Testis (tissue), 3 donors: ENCODE results near the gene PIM2. TPM values are rescaled to one million over a fixed set of nuclear protein-coding genes. Genes with fewer than 3 reads are reported as not detected.

Experiments
- DNase-seq: peaks from one replicate; pipeline ENCODE4 v3.0.0-alpha.2; 2019
- H3K27ac ChIP-seq, 2 donors: fragments of 200-600 bp; sonication (generic); one replicate each; pipeline ENCODE4 v1.5.1; 2019
- H3K27me3 ChIP-seq: fragments of 200-600 bp; sonication (generic); one replicate; pipeline ENCODE4 v1.5.1; 2019
- H3K36me3 ChIP-seq: fragments of 200-600 bp; sonication (generic); one replicate; pipeline ENCODE4 v1.5.1; 2017; ENCODE audit warnings: low read depth; ENCODE audit errors: missing control alignments
- H3K4me1 ChIP-seq: fragments of 200-600 bp; sonication (generic); one replicate; pipeline ENCODE4 v1.5.1; 2019
- H3K4me3 ChIP-seq, 2 donors: fragments of 200-600 bp; sonication (generic); one replicate each; pipeline ENCODE4 v1.5.1; 2017 to 2019
- H3K9me3 ChIP-seq: fragments of 200-600 bp; sonication (generic); one replicate; pipeline ENCODE4 v1.5.1; 2017
- CTCF ChIP-seq, 3 experiments: fragments of 450-650 bp in 2 of 3; fragments of 200-600 bp in 1 of 3; sonication (generic) in 1 of 3; IDR thresholded peaks; one replicate each; pipeline ENCODE4 v1.5.1; 2016 to 2019; ENCODE audit warnings: antibody characterized with exemption in 3 of 3, mild to moderate bottlenecking in 2 of 3, moderate library complexity in 1 of 3
- POLR2A ChIP-seq: fragments of 450-650 bp; IDR thresholded peaks from one replicate; pipeline ENCODE4 v1.6.1; 2017; ENCODE audit warnings: antibody characterized with exemption, mild to moderate bottlenecking, moderate library complexity
- WGBS, 2 donors: methylation state at CpG; one replicate each; pipeline ENCODE4 v1.1.5; 2018; 5-methylcytosine and 5-hydroxymethylcytosine counted together
- intact Hi-C: fragments of 100-400 bp; cut with DNase I; formaldehyde crosslinking; loops from one replicate; pipeline ENCODE4 v1.15.1; 2023; ENCODE audit warnings: low total_unique reads
- polyA plus RNA-seq: library from polyadenylated mRNA; stranded (reverse); fragments of 350-450 nt; fragmentation: Illumina TruSeq; extraction: RNeasy Lipid Tissue Mini Kit (QIAGEN cat#74804); gene quantifications from one replicate; pipeline ENCODE4 v1.2.3, GENCODE V29; 2014; ENCODE audit warnings: low read depth, low replicate concordance; ENCODE audit not compliant: insufficient read depth
- total RNA-seq, 2 donors: library from RNA; depleted of rRNA; stranded (reverse); fragments of >200 nt; gene quantifications; one replicate each; pipeline ENCODE4 v1.2.3, GENCODE V29; 2016

Gene PIM2
- total and polyA plus RNA-seq, 3 donors from 2014 or later, result 20.6 to 23.0 (median 21.5) TPM

- DNase-seq, result no peak
- TF ChIP-seq CTCF (IDR thresholded peaks at IDR 0.05) (no peak), POLR2A (no peak)
- Histone ChIP-seq H3K4me1 (peaks cover 5% of the 10 kb centered on the region), H3K4me3 (no peak overlapping the region), H3K27ac (no peak overlapping the region), H3K27me3 (no peaks in the 10 kb centered on the region), H3K9me3 (no peaks in the 10 kb centered on the region), H3K36me3 (no peaks in the 10 kb centered on the region)
- WGBS, 2 donors, result 67 to 73% methylated on average over 5 to 8 of the region's 8 CpGs
- intact Hi-C loops, result no loop called here
Observed at GRCh38 chrX:48899078-48899410, 19.8 kb downstream of the PIM2 start.

- peak within 1 kb of the TSS; percentile 91 to 93 for H3K27ac ChIP-seq
- peak within 1 kb of the TSS; percentile 63 to 80 for H3K4me3 ChIP-seq
- TF ChIP-seq CTCF (IDR thresholded peaks at IDR 0.05), result no peak
- peak; percentile 69 for TF ChIP-seq POLR2A
- peak; percentile 94 for DNase-seq
- H3K27me3 ChIP-seq, result no peaks in the 10 kb centered on the region
- H3K4me1 ChIP-seq, result peaks cover 5% of the 10 kb centered on the region
- no peaks in the 10 kb centered on the region for H3K36me3 ChIP-seq
- no peaks in the 10 kb centered on the region for H3K9me3 ChIP-seq
- intact Hi-C loops, result no loop called here
- 0% methylated on average over 5 to 18 of the region's 49 CpGs for WGBS, 2 donors
Observed at GRCh38 chrX:48897625-48898306, 21.1 kb downstream of the PIM2 start, which contains the start of the genes PQBP1 and TIMM17B. Gene PQBP1 (plus strand): TSS chrX:48897930. CDS start chrX:48898510, 580 bp downstream. Gene TIMM17B (minus strand): TSS chrX:48897768. CDS start chrX:48897749, 19 bp downstream.

DNA sequence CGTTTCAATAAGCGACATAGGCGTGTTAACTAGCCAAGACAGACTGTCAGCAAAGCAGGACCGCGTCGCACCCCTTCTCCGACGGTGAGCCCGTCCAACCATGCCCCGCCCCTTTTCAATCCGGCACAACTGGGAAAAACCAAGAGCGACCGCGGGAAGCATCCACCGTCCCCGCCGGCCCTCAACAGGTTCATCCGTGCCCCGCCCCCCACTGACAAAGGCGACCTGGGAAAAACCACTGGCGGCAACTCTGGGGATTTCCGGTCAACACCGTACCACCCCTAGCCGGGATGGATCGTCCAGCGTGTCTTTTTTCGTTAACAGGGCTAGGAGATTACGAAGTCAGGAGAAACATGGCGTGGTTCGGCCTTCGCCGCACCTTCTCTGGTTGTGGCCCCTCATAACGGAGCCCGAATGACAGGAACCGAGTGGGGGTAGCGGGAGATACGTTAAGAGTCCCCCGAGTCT, 21.6 kb downstream of the PIM2 start:
- Histone ChIP-seq H3K4me3 (peak overlapping the region; percentile 63 to 80), H3K27me3 (no peaks in the 10 kb centered on the region), H3K36me3 (no peaks in the 10 kb centered on the region), H3K9me3 (no peaks in the 10 kb centered on the region), H3K4me1 (peaks cover 5% of the 10 kb centered on the region), H3K27ac (peak overlapping the region; percentile 91 to 93)
- intact Hi-C loops, result no loop called here
- DNase-seq, result peak; percentile 89
- TF ChIP-seq CTCF (IDR thresholded peaks at IDR 0.05) (no peak), POLR2A (no peak)
- 1% methylated on average over 35 of the region's 38 CpGs; no CpG with 5 or more reads in 1 of the 2 donors for WGBS, 2 donors

- TF ChIP-seq POLR2A (no peak), CTCF (IDR thresholded peaks at IDR 0.05) (no peak)
- DNase-seq, result no peak
- intact Hi-C loops, result no loop called here
- Histone ChIP-seq H3K4me3 (peak overlapping the region; percentile 63 to 80), H3K9me3 (no peaks in the 10 kb centered on the region), H3K4me1 (peaks cover 5% of the 10 kb centered on the region), H3K36me3 (no peaks in the 10 kb centered on the region), H3K27ac (peak overlapping the region; percentile 91 to 93), H3K27me3 (no peaks in the 10 kb centered on the region)
- 0 to 25% methylated on average over 1 to 9 of the region's 9 CpGs for WGBS, 2 donors
Observed at GRCh38 chrX:48896611-48897011, 22.2 kb downstream of the PIM2 start.

DNA sequence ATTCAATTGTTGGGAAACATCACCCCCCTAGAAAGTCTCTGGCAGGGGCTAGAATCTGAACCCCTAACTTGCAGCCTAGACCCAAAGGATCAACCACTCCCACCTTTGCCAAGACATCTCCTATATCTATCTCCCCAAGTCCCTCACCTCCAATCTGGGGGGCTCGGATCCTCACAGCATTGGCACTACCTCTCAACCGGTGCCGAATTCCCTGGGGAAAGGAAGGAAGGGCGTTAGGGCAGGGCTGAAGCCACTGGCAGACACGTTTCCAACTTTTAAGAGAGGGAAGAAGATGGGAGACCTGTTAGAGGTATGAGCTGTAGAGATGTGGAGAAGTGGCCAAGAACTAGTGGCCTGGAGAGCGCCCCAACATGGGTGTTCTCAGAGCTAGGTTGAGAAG, 23.9 kb downstream of the PIM2 start:
- Histone ChIP-seq H3K27ac (no peak overlapping the region), H3K4me1 (peaks cover 5% of the 10 kb centered on the region), H3K4me3 (no peak overlapping the region), H3K9me3 (no peaks in the 10 kb centered on the region), H3K27me3 (no peaks in the 10 kb centered on the region), H3K36me3 (no peaks in the 10 kb centered on the region)
- 76 to 80% methylated on average over 6 of the region's 6 CpGs for whole genome bisulfite sequencing, 2 donors
- TF ChIP-seq CTCF (IDR thresholded peaks at IDR 0.05) (no peak), POLR2A (no peak)
- intact Hi-C loops, result no loop called here
- DNase-seq, result no peak
